Measurements from ENCODE around the gene RXFP4.

Gene RXFP4

GRCh38 chr1:155962599-155963211 lies 21.3 kb downstream of the RXFP4 start:
- H3K36me3 ChIP-seq (ENCODE audit: control insufficient read depth in 4 of 4, insufficient read depth in 4 of 4, low read length in 3 of 4), result peaks cover 43 to 88% (median 74%) of the 10 kb centered on the region in 4 experiments
- H3K9me3 ChIP-seq (ENCODE audit: control extremely low read depth in 1 of 5, control insufficient read depth in 4 of 5, insufficient read depth in 2 of 5, low read depth in 1 of 5, low read length in 4 of 5), result no peaks in the 10 kb centered on the region
- peak overlapping the region in 1 of 2 experiments; percentile 40 for H3K27ac ChIP-seq (ENCODE audit: insufficient read depth in 1 of 2, low read depth in 1 of 2, low read length in 2 of 2, poor library complexity in 1 of 2, severe bottlenecking in 2 of 2)
- peaks cover 0 to 36% (median 21%) of the 10 kb centered on the region in 4 experiments for H3K4me1 ChIP-seq (ENCODE audit: control extremely low read depth in 1 of 4, control insufficient read depth in 4 of 4, insufficient read depth in 4 of 4, low read length in 3 of 4)
- no peak overlapping the region for H3K4me3 ChIP-seq (ENCODE audit: control insufficient read depth in 1 of 7, extremely low read depth in 1 of 7, insufficient read depth in 4 of 7, low read depth in 2 of 7, low read length in 6 of 7)
- ChIA-PET CTCF (interaction anchor here (1.0 to 11.9 kb wide), 7 partner anchors 10 to 35 kb away, joined by 3 to 208 read pairs (median 6); partner anchors contain the start of gene ARHGEF2), POLR2A (interaction anchor here (1.8 kb wide), 1 partner anchor 14 kb away, joined by 8 read pairs; no protein-coding TSS in a partner anchor)
- no peak for DNase-seq
- no peaks in the 10 kb centered on the region for H3K27me3 ChIP-seq (replicated peaks in 2 of 5; ENCODE audit: control insufficient read depth in 4 of 5, insufficient read depth in 5 of 5, low read length in 4 of 5)
- 92% methylated on average over 16 of the region's 18 CpGs for WGBS (ENCODE audit: insufficient coverage)

- no peaks in the 10 kb centered on the region for H3K27me3 ChIP-seq (replicated peaks in 2 of 5; ENCODE audit: control insufficient read depth in 4 of 5, insufficient read depth in 5 of 5, low read length in 4 of 5)
- H3K36me3 ChIP-seq (ENCODE audit: control insufficient read depth in 4 of 4, insufficient read depth in 4 of 4, low read length in 3 of 4), result peaks cover 46 to 88% (median 76%) of the 10 kb centered on the region in 4 experiments
- no peaks in the 10 kb centered on the region for H3K9me3 ChIP-seq (ENCODE audit: control extremely low read depth in 1 of 5, control insufficient read depth in 4 of 5, insufficient read depth in 2 of 5, low read depth in 1 of 5, low read length in 4 of 5)
- DNase-seq, result no peak
- 84% methylated on average over 3 of the region's 7 CpGs for WGBS (ENCODE audit: insufficient coverage)
- peaks cover 6 to 51% (median 36%) of the 10 kb centered on the region in 4 experiments for H3K4me1 ChIP-seq (ENCODE audit: control extremely low read depth in 1 of 4, control insufficient read depth in 4 of 4, insufficient read depth in 4 of 4, low read length in 3 of 4)
- H3K27ac ChIP-seq (ENCODE audit: insufficient read depth in 1 of 2, low read depth in 1 of 2, low read length in 2 of 2, poor library complexity in 1 of 2, severe bottlenecking in 2 of 2), result peak overlapping the region in 1 of 2 experiments; percentile 3
- H3K4me3 ChIP-seq (ENCODE audit: control insufficient read depth in 1 of 7, extremely low read depth in 1 of 7, insufficient read depth in 4 of 7, low read depth in 2 of 7, low read length in 6 of 7), result no peak overlapping the region
- ChIA-PET CTCF (interaction anchor here (1.0 to 11.9 kb wide), 6 partner anchors 12 to 41 kb away, joined by 3 to 208 read pairs (median 12); partner anchors contain the start of gene ARHGEF2), POLR2A (no interaction called here)
These were observed 22.8 kb downstream of the RXFP4 start for GRCh38 chr1:155964193-155964592.

DNA sequence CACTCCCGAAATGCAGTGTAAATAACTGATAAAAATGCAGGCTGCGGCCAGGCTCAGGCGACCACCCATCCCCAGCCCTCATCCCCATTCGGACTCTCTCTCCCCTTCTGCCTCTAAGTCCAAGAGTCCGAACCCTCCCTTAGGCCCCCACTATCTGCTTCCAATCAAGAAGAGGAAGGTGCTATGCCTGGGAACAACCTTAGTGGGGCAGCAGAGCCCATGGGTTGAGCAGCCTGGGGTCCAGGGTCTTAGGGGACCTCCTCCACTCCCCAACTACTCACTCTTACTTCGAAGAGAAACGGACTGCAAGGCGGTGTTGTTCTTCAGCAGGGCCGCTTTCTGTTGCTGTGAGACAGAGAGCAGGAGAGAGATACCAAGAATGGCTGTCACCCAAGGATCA lies 24.7 kb downstream of the RXFP4 start:
- peak in 2 of 3 donors; percentile 52 to 53 for DNase-seq
- no peaks in the 10 kb centered on the region for H3K9me3 ChIP-seq (ENCODE audit: control extremely low read depth in 1 of 5, control insufficient read depth in 4 of 5, insufficient read depth in 2 of 5, low read depth in 1 of 5, low read length in 4 of 5)
- ChIA-PET CTCF (interaction anchor here (1.4 to 11.9 kb wide), 8 partner anchors 13 to 100 kb away, joined by 4 to 208 read pairs (median 10); partner anchors contain the start of genes ARHGEF2 and KHDC4), POLR2A (interaction anchor here (6.2 kb wide), 1 partner anchor 11 kb away, joined by 60 read pairs; the partner anchor contains the start of gene ARHGEF2)
- peak overlapping the region in 1 of 2 experiments; percentile 95 for H3K27ac ChIP-seq (ENCODE audit: insufficient read depth in 1 of 2, low read depth in 1 of 2, low read length in 2 of 2, poor library complexity in 1 of 2, severe bottlenecking in 2 of 2)
- H3K27me3 ChIP-seq (replicated peaks in 2 of 5; ENCODE audit: control insufficient read depth in 4 of 5, insufficient read depth in 5 of 5, low read length in 4 of 5), result no peaks in the 10 kb centered on the region
- 90% methylated on average over 5 of the region's 9 CpGs for WGBS (ENCODE audit: insufficient coverage)
- no peak overlapping the region for H3K4me3 ChIP-seq (ENCODE audit: control insufficient read depth in 1 of 7, extremely low read depth in 1 of 7, insufficient read depth in 4 of 7, low read depth in 2 of 7, low read length in 6 of 7)
- H3K4me1 ChIP-seq (ENCODE audit: control extremely low read depth in 1 of 4, control insufficient read depth in 4 of 4, insufficient read depth in 4 of 4, low read length in 3 of 4), result peaks cover 15 to 70% (median 55%) of the 10 kb centered on the region in 4 experiments
- H3K36me3 ChIP-seq (ENCODE audit: control insufficient read depth in 4 of 4, insufficient read depth in 4 of 4, low read length in 3 of 4), result peaks cover 34 to 80% (median 71%) of the 10 kb centered on the region in 4 experiments

DNA sequence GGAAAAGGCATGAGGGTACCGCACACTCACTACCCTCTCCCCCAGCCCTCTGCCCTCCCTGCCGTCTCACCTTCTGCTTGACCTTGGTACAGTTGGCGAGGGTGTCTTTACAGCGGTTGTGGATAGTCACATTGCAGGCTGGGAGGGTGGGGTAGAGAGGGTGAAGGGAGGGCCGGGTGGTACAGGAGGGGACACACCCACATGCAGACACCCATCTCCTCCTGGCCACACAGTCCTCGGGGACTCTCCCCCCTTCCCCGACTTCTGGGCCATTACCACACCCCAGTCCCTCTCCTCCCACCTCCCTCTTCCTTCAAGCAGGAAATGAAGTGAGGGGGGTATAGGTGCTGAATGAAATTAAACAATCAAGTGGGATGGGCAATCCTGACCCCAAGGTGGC lies 25.3 kb downstream of the RXFP4 start:
- ChIA-PET POLR2A (interaction anchor here (6.2 kb wide), 1 partner anchor 10 kb away, joined by 60 read pairs; the partner anchor contains the start of gene ARHGEF2), CTCF (interaction anchor here (1.1 to 11.9 kb wide), 13 partner anchors 9 to 42 kb away, joined by 3 to 208 read pairs (median 7); partner anchors contain the start of genes ARHGEF2 and KHDC4)
- peaks cover 32 to 75% (median 66%) of the 10 kb centered on the region in 4 experiments for H3K36me3 ChIP-seq (ENCODE audit: control insufficient read depth in 4 of 4, insufficient read depth in 4 of 4, low read length in 3 of 4)
- H3K4me3 ChIP-seq (ENCODE audit: control insufficient read depth in 1 of 7, extremely low read depth in 1 of 7, insufficient read depth in 4 of 7, low read depth in 2 of 7, low read length in 6 of 7), result no peak overlapping the region
- H3K27ac ChIP-seq (ENCODE audit: insufficient read depth in 1 of 2, low read depth in 1 of 2, low read length in 2 of 2, poor library complexity in 1 of 2, severe bottlenecking in 2 of 2), result peak overlapping the region; percentile 43 to 95
- DNase-seq, result no peak
- H3K4me1 ChIP-seq (ENCODE audit: control extremely low read depth in 1 of 4, control insufficient read depth in 4 of 4, insufficient read depth in 4 of 4, low read length in 3 of 4), result peaks cover 15 to 76% (median 61%) of the 10 kb centered on the region in 4 experiments
- no peaks in the 10 kb centered on the region for H3K9me3 ChIP-seq (ENCODE audit: control extremely low read depth in 1 of 5, control insufficient read depth in 4 of 5, insufficient read depth in 2 of 5, low read depth in 1 of 5, low read length in 4 of 5)
- WGBS (ENCODE audit: insufficient coverage), result no CpG with 5 or more reads among the region's 7 CpGs
- no peaks in the 10 kb centered on the region for H3K27me3 ChIP-seq (replicated peaks in 2 of 5; ENCODE audit: control insufficient read depth in 4 of 5, insufficient read depth in 5 of 5, low read length in 4 of 5)

GRCh38 chr1:155967341-155968050 lies 26.1 kb downstream of the RXFP4 start:
- ChIA-PET POLR2A (interaction anchor here (1.0 to 6.2 kb wide), 3 partner anchors 10 to 29 kb away, joined by 3 to 60 read pairs (median 3); partner anchors contain the start of gene ARHGEF2), CTCF (interaction anchor here (0.7 to 11.9 kb wide), 13 partner anchors 10 to 624 kb away, joined by 3 to 208 read pairs (median 7); partner anchors contain the start of genes ARHGEF2 and KHDC4)
- H3K4me3 ChIP-seq (ENCODE audit: control insufficient read depth in 1 of 7, extremely low read depth in 1 of 7, insufficient read depth in 4 of 7, low read depth in 2 of 7, low read length in 6 of 7), result peak overlapping the region in 5 of 7 experiments; percentile 36 to 59 (median 46)
- H3K27me3 ChIP-seq (replicated peaks in 2 of 5; ENCODE audit: control insufficient read depth in 4 of 5, insufficient read depth in 5 of 5, low read length in 4 of 5), result no peaks in the 10 kb centered on the region
- no peak for DNase-seq
- H3K9me3 ChIP-seq (ENCODE audit: control extremely low read depth in 1 of 5, control insufficient read depth in 4 of 5, insufficient read depth in 2 of 5, low read depth in 1 of 5, low read length in 4 of 5), result no peaks in the 10 kb centered on the region
- peak overlapping the region; percentile 43 to 95 for H3K27ac ChIP-seq (ENCODE audit: insufficient read depth in 1 of 2, low read depth in 1 of 2, low read length in 2 of 2, poor library complexity in 1 of 2, severe bottlenecking in 2 of 2)
- peaks cover 17 to 79% (median 69%) of the 10 kb centered on the region in 4 experiments for H3K4me1 ChIP-seq (ENCODE audit: control extremely low read depth in 1 of 4, control insufficient read depth in 4 of 4, insufficient read depth in 4 of 4, low read length in 3 of 4)
- no CpG with 5 or more reads among the region's 13 CpGs for WGBS (ENCODE audit: insufficient coverage)
- peaks cover 27 to 74% (median 61%) of the 10 kb centered on the region in 4 experiments for H3K36me3 ChIP-seq (ENCODE audit: control insufficient read depth in 4 of 4, insufficient read depth in 4 of 4, low read length in 3 of 4)

GRCh38 chr1:155968051-155968400 lies 26.6 kb downstream of the RXFP4 start:
- POLR2A ChIA-PET, result interaction anchor here (1.0 to 6.2 kb wide), 3 partner anchors 9 to 30 kb away, joined by 3 to 60 read pairs (median 3); partner anchors contain the start of gene ARHGEF2
- CTCF ChIA-PET, result interaction anchor here (0.7 to 11.9 kb wide), 10 partner anchors 11 to 624 kb away, joined by 3 to 208 read pairs (median 10); partner anchors contain the start of genes ARHGEF2 and KHDC4

More at GRCh38 chr1:155968051-155968400, 26.6 kb downstream of the RXFP4 start:
- no peak for DNase-seq
- Histone ChIP-seq H3K4me1 (ENCODE audit: control extremely low read depth in 1 of 4, control insufficient read depth in 4 of 4, insufficient read depth in 4 of 4, low read length in 3 of 4) (peaks cover 23 to 79% (median 71%) of the 10 kb centered on the region in 4 experiments), H3K27ac (ENCODE audit: insufficient read depth in 1 of 2, low read depth in 1 of 2, low read length in 2 of 2, poor library complexity in 1 of 2, severe bottlenecking in 2 of 2) (peak overlapping the region; percentile 61 to 95), H3K4me3 (ENCODE audit: control insufficient read depth in 1 of 7, extremely low read depth in 1 of 7, insufficient read depth in 4 of 7, low read depth in 2 of 7, low read length in 6 of 7) (peak overlapping the region in 5 of 7 experiments; percentile 36 to 59 (median 46)), H3K27me3 (replicated peaks in 2 of 5; ENCODE audit: control insufficient read depth in 4 of 5, insufficient read depth in 5 of 5, low read length in 4 of 5) (no peaks in the 10 kb centered on the region), H3K9me3 (ENCODE audit: control extremely low read depth in 1 of 5, control insufficient read depth in 4 of 5, insufficient read depth in 2 of 5, low read depth in 1 of 5, low read length in 4 of 5) (no peaks in the 10 kb centered on the region), H3K36me3 (ENCODE audit: control insufficient read depth in 4 of 4, insufficient read depth in 4 of 4, low read length in 3 of 4) (peaks cover 26 to 74% (median 56%) of the 10 kb centered on the region in 4 experiments)
- WGBS (ENCODE audit: insufficient coverage), result 61% methylated on average over 3 of the region's 7 CpGs

All from common myeloid progenitor, CD34-positive (primary cell).